ENCODE measurements around the gene DNAH8. TPM values are rescaled to one million over a fixed set of nuclear protein-coding genes. Genes with fewer than 3 reads are reported as not detected.
A peak's percentile ranks its signal among the peaks of the same experiment; 100 is the strongest.

DNAH8 gene
- total RNA-seq, 1 experiment from 2014 or later, result not detected

DNA sequence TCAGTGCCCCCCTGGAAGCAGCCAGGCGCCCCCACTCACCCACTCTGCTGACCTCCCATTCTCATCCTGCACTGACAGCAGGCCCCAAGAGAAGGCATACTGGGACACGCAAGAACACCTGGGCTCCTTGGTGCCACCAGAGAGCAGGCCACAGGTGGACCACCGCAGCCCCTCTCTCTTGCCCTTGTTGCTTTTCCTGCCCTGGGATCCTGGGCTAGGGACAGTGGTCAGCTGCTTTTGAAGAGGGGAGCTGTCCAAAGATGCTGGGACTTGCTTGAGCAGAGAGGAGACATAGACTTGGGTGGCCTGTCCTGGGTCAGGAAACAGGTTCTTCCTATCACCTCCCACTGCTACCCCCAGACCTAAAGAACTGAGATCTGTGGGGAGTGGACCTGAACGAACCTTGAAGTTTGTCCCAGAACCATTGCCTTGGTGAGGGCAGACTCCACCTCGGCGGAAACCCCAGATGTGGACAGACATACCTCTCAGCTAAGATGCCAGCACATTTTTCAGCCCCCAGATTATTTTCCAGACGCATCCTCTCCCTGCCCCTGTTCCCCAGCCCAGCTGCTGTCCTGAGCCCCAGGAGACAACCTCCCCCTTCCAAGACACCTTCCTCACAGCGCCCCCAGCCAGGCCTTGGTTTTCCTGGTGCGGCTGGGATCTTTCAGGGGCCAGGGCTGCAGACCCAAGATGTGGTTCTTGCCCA lies 334.6 kb downstream of the DNAH8 start:
- H3K79me2 ChIP-seq (ENCODE audit: low read depth), result no peaks in the 10 kb centered on the region
- no peak overlapping the region for H3K4me3 ChIP-seq
- no peak overlapping the region for H3K27ac ChIP-seq
- H3K9me2 ChIP-seq (ENCODE audit: insufficient read depth), result no peaks in the 10 kb centered on the region
- TF ChIP-seq EZH2 (IDR thresholded peaks at IDR 0.05; ENCODE audit: low read depth), result no peak
- TF ChIP-seq, protein P1, sequence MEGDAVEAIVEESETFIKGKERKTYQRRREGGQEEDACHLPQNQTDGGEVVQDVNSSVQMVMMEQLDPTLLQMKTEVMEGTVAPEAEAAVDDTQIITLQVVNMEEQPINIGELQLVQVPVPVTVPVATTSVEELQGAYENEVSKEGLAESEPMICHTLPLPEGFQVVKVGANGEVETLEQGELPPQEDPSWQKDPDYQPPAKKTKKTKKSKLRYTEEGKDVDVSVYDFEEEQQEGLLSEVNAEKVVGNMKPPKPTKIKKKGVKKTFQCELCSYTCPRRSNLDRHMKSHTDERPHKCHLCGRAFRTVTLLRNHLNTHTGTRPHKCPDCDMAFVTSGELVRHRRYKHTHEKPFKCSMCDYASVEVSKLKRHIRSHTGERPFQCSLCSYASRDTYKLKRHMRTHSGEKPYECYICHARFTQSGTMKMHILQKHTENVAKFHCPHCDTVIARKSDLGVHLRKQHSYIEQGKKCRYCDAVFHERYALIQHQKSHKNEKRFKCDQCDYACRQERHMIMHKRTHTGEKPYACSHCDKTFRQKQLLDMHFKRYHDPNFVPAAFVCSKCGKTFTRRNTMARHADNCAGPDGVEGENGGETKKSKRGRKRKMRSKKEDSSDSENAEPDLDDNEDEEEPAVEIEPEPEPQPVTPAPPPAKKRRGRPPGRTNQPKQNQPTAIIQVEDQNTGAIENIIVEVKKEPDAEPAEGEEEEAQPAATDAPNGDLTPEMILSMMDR (conservative IDR thresholded peaks at IDR 0.05), result no peak
- BruUV-seq (replicated peaks), result no TSS peak
- no peak for DNase-seq
- H3K4me2 ChIP-seq, result no peak overlapping the region
- H2AFZ ChIP-seq, result no peak overlapping the region
- POLR2A ChIA-PET (ENCODE audit: unreplicated experiment), result no interaction called here
- peaks cover 85% of the 10 kb centered on the region for H3K27me3 ChIP-seq (ENCODE audit: insufficient read depth, low read depth)
- H3K36me3 ChIP-seq (ENCODE audit: low read depth), result no peaks in the 10 kb centered on the region
- intact Hi-C loops (cut with micrococcal nuclease; ENCODE audit: unreplicated experiment), result no loop called here
- no peaks in the 10 kb centered on the region for H3K9me3 ChIP-seq (ENCODE audit: insufficient read depth, low read depth)
- H3K4me1 ChIP-seq (replicated peaks; ENCODE audit: insufficient read depth), result no peaks in the 10 kb centered on the region
- H4K20me1 ChIP-seq (ENCODE audit: insufficient read depth), result no peaks in the 10 kb centered on the region
- H3F3A ChIP-seq (ENCODE audit: insufficient read depth, low read depth), result no peaks in the 10 kb centered on the region
- CTCF ChIA-PET, result no interaction called here

DNA sequence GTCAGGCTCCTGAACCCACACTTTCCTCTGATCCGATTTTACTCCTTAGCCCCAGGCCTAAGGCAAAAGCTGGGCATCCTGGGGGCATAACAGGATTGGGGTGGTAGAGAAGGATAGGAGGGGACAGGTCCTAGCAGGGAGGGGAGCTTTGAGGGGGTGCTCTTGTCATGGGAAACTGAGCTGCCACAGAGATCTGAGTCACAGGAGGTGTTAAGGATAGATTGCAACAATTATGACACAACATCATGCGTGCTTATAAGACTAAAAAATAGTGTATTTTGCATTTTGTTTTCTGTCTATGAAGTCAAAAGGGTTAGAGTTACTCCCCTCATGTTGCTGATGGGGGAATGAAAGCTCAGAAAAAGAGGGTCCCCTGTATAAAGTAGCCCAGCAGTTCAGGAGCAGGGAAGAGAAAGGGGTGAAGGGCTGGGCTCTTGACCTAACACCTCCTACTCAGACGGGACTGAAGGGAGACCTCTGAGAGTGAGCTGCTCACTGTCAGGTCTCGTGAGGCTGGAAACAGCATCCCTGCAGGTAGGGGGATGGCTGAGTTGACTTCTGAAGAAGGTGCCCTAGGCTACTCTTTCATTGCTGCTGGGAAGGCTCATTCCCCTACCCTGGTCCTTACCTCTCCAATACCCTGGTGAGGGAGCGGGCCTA lies 335.5 kb downstream of the DNAH8 start:
- intact Hi-C loops (cut with micrococcal nuclease; ENCODE audit: unreplicated experiment), result no loop called here
- CTCF ChIA-PET, result no interaction called here

DNA sequence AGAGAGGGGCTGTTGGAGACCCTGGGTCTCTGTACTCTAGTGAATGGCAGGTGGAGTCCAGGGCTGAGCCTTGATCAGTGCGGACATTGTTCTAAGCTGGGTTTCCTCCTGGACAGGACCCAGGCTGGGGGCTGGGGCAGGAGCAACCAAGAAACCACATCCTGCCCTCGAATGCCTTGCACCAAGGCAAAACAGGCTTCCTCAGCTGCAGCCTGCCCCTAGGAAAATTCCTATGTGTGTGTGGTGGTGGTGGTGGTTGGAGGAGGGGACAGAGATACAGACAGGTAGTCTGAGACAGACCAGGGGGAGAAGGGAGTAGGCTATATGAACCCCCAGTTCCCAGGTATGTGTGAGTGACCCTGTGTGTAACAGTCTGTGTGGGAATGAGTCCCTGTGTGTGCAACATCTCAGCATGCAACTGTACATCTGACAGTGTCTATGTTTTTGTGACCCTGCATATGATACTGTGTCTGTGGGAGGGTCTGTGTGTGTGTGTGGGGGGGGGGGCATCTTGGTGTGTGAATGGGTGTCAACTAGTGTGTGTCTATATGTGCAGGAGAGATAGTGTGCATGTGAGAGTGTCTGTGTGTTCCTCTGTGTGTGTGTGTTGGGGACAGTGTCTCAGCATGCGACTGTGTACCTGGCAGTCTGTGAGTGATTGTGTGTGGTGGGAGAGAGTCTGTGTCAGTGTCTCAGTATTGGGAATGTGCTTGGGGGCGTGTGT lies 336.4 kb downstream of the DNAH8 start:
- DNase-seq, result peak in 1 of 2 experiments; percentile 5
- H3K36me3 ChIP-seq (ENCODE audit: low read depth), result no peaks in the 10 kb centered on the region
- no peak overlapping the region for H3K4me3 ChIP-seq
- H3K79me2 ChIP-seq (ENCODE audit: low read depth), result no peaks in the 10 kb centered on the region
- no peaks in the 10 kb centered on the region for H4K20me1 ChIP-seq (ENCODE audit: insufficient read depth)
- no peak overlapping the region for H2AFZ ChIP-seq
- intact Hi-C loops (cut with micrococcal nuclease; ENCODE audit: unreplicated experiment), result no loop called here
- no TSS peak for BruUV-seq (replicated peaks)
- peaks cover 88% of the 10 kb centered on the region for H3K27me3 ChIP-seq (ENCODE audit: insufficient read depth, low read depth)
- H3K4me1 ChIP-seq (replicated peaks; ENCODE audit: insufficient read depth), result no peaks in the 10 kb centered on the region
- H3F3A ChIP-seq (ENCODE audit: insufficient read depth, low read depth), result no peaks in the 10 kb centered on the region
- H3K9me2 ChIP-seq (ENCODE audit: insufficient read depth), result no peaks in the 10 kb centered on the region
- CTCF ChIA-PET, result no interaction called here
- no peak overlapping the region for H3K4me2 ChIP-seq
- TF ChIP-seq EZH2 (IDR thresholded peaks at IDR 0.05; ENCODE audit: low read depth), result no peak
- TF ChIP-seq, protein P1 (conservative IDR thresholded peaks at IDR 0.05), result no peak
- no peak overlapping the region for H3K27ac ChIP-seq
- POLR2A ChIA-PET (ENCODE audit: unreplicated experiment), result no interaction called here
- H3K9me3 ChIP-seq (ENCODE audit: insufficient read depth, low read depth), result no peaks in the 10 kb centered on the region

More for the DNA sequence above, 335.5 kb downstream of the DNAH8 start:
- Histone ChIP-seq H3K9me3 (ENCODE audit: insufficient read depth, low read depth) (no peaks in the 10 kb centered on the region), H3K9me2 (ENCODE audit: insufficient read depth) (no peaks in the 10 kb centered on the region), H3K79me2 (ENCODE audit: low read depth) (no peaks in the 10 kb centered on the region), H3K27me3 (ENCODE audit: insufficient read depth, low read depth) (peaks cover 85% of the 10 kb centered on the region), H4K20me1 (ENCODE audit: insufficient read depth) (no peaks in the 10 kb centered on the region), H3F3A (ENCODE audit: insufficient read depth, low read depth) (no peaks in the 10 kb centered on the region), H3K4me1 (replicated peaks; ENCODE audit: insufficient read depth) (no peaks in the 10 kb centered on the region), H3K4me3 (no peak overlapping the region), H3K4me2 (no peak overlapping the region), H3K36me3 (ENCODE audit: low read depth) (no peaks in the 10 kb centered on the region), H2AFZ (no peak overlapping the region), H3K27ac (no peak overlapping the region)
- TF ChIP-seq, protein P1 (conservative IDR thresholded peaks at IDR 0.05), result no peak
- no peak for TF ChIP-seq EZH2 (IDR thresholded peaks at IDR 0.05; ENCODE audit: low read depth)
- POLR2A ChIA-PET (ENCODE audit: unreplicated experiment), result no interaction called here
- no TSS peak for BruUV-seq (replicated peaks)
- DNase-seq, result no peak

Data from PC-9 (cell line).